Nephron (organoid): Measurements from ENCODE around the gene DUSP28.

ENCODE experiments used
- H3K27ac Mint-ChIP-seq, 3 experiments: 2 replicates each; pipeline ENCODE4 v1.8.0; 2020; ENCODE audit warnings: mixed read lengths in 3 of 3, mild to moderate bottlenecking in 2 of 3, moderate library complexity in 1 of 3
- H3K27me3 Mint-ChIP-seq: 2 replicates; pipeline ENCODE4 v1.8.0; 2021; ENCODE audit warnings: low read depth, mild to moderate bottlenecking, moderate library complexity, mixed read lengths
- H3K36me3 Mint-ChIP-seq: 2 replicates; pipeline ENCODE4 v1.8.0; 2020; ENCODE audit warnings: low read depth, mixed read lengths
- H3K4me1 Mint-ChIP-seq: 2 replicates; pipeline ENCODE4 v1.8.0; 2020; ENCODE audit warnings: mixed read lengths
- H3K4me3 Mint-ChIP-seq, 3 experiments: 2 replicates each; pipeline ENCODE4 v1.8.0; 2020; ENCODE audit warnings: mild to moderate bottlenecking in 3 of 3, mixed read lengths in 3 of 3, moderate library complexity in 2 of 3
- H3K9me3 Mint-ChIP-seq: 2 replicates; pipeline ENCODE4 v1.8.0; 2020; ENCODE audit warnings: mixed read lengths
- CTCF ChIP-seq, 3 experiments: fragments of 200-600 bp; sonication (generic); IDR thresholded peaks; one replicate each; pipeline ENCODE4 v1.5.0; 2021; ENCODE audit warnings: antibody characterized with exemption in 3 of 3; ENCODE audit not compliant: unreplicated experiment in 3 of 3

DUSP28 gene

GRCh38 chr2:240588006-240588655 lies 28.0 kb downstream of the DUSP28 start:
- Mint-ChIP-seq H3K4me1 (peaks cover 32% of the 10 kb centered on the region), H3K36me3 (peaks cover 16% of the 10 kb centered on the region), H3K27me3 (no peaks in the 10 kb centered on the region), H3K9me3 (no peaks in the 10 kb centered on the region), H3K4me3 (peak overlapping the region; percentile 79 to 97 (median 93)), H3K27ac (peak overlapping the region; percentile 5 to 14 (median 6))
- no peak for TF ChIP-seq CTCF (IDR thresholded peaks at IDR 0.05; ENCODE audit: unreplicated experiment in 3 of 3)

- no peak for TF ChIP-seq CTCF (IDR thresholded peaks at IDR 0.05; ENCODE audit: unreplicated experiment in 3 of 3)
- Mint-ChIP-seq H3K9me3 (no peaks in the 10 kb centered on the region), H3K4me3 (peak overlapping the region; percentile 34 to 93 (median 79)), H3K4me1 (peaks cover 32% of the 10 kb centered on the region), H3K36me3 (peaks cover 16% of the 10 kb centered on the region), H3K27ac (peak overlapping the region in 2 of 3 experiments; percentile 6 to 14), H3K27me3 (no peaks in the 10 kb centered on the region)
These were observed 28.5 kb downstream of the DUSP28 start for GRCh38 chr2:240588669-240589068.

GRCh38 chr2:240589375-240589774 lies 29.2 kb downstream of the DUSP28 start:
- TF ChIP-seq CTCF (IDR thresholded peaks at IDR 0.05; ENCODE audit: unreplicated experiment in 3 of 3), result no peak
- H3K27me3 Mint-ChIP-seq, result no peaks in the 10 kb centered on the region
- peak overlapping the region in 1 of 3 experiments; percentile 14 for H3K27ac Mint-ChIP-seq
- peak overlapping the region; percentile 19 to 93 (median 42) for H3K4me3 Mint-ChIP-seq
- H3K4me1 Mint-ChIP-seq, result peaks cover 30% of the 10 kb centered on the region
- H3K9me3 Mint-ChIP-seq, result no peaks in the 10 kb centered on the region
- peaks cover 16% of the 10 kb centered on the region for H3K36me3 Mint-ChIP-seq

GRCh38 chr2:240589850-240590525 lies 29.8 kb downstream of the DUSP28 start:
- H3K9me3 Mint-ChIP-seq, result no peaks in the 10 kb centered on the region
- H3K4me3 Mint-ChIP-seq, result peak overlapping the region; percentile 19 to 42 (median 27)
- TF ChIP-seq CTCF (IDR thresholded peaks at IDR 0.05; ENCODE audit: unreplicated experiment in 3 of 3), result no peak
- H3K27me3 Mint-ChIP-seq, result no peaks in the 10 kb centered on the region
- peak overlapping the region in 1 of 3 experiments; percentile 14 for H3K27ac Mint-ChIP-seq
- H3K36me3 Mint-ChIP-seq, result peaks cover 16% of the 10 kb centered on the region
- peaks cover 24% of the 10 kb centered on the region for H3K4me1 Mint-ChIP-seq

- H3K27me3 Mint-ChIP-seq, result no peaks in the 10 kb centered on the region
These were observed 30.5 kb downstream of the DUSP28 start for GRCh38 chr2:240590681-240591111.

More at GRCh38 chr2:240590681-240591111, 30.5 kb downstream of the DUSP28 start:
- Mint-ChIP-seq H3K4me1 (peaks cover 22% of the 10 kb centered on the region), H3K27ac (no peak overlapping the region), H3K4me3 (peak overlapping the region in 2 of 3 experiments; percentile 32 to 61), H3K9me3 (no peaks in the 10 kb centered on the region), H3K36me3 (peaks cover 16% of the 10 kb centered on the region)
- TF ChIP-seq CTCF (IDR thresholded peaks at IDR 0.05; ENCODE audit: unreplicated experiment in 3 of 3), result no peak
